SK-N-SH (cell line): ENCODE measurements around the gene CTSG. TPM values are rescaled to one million over a fixed set of nuclear protein-coding genes. Genes with fewer than 3 reads are reported as not detected.

Source experiments
- CTCF ChIA-PET: fragments of 300-600, 350-600 bp; formaldehyde crosslinking; extraction: SDS; loops from one replicate; lab custom pipeline; 2021; lab: Yijun Ruan, JAX
- POLR2A ChIA-PET: fragments of 350-600 bp; sonication (Branson Sonifier 250); formaldehyde crosslinking; extraction: SDS; loops from one replicate; lab custom pipeline; 2020; ENCODE audit warnings: antibody characterized with exemption, inconsistent platforms; lab: Yijun Ruan, JAX
- DNase-seq: peaks from one replicate; pipeline ENCODE4 v3.0.0; 2012
- H2AFZ ChIP-seq: fragments of 200-600 bp; sonication (generic); 2 replicates; pipeline ENCODE4 v1.8.1; 2016; ENCODE audit warnings: antibody characterized with exemption, mild to moderate bottlenecking, low read depth
- H3F3A ChIP-seq: fragments of 200-600 bp; sonication (generic); replicated peaks from 2 replicates; pipeline ENCODE3; 2016; ENCODE audit warnings: antibody characterized with exemption, mild to moderate bottlenecking; ENCODE audit not compliant: insufficient read depth
- H3K27ac ChIP-seq, 2 experiments: fragments of 200-500 bp in 1 of 2; fragments of 200-600 bp in 1 of 2; sonication (Bioruptor generic) in 1 of 2; sonication (generic), shearing (Covaris generic) in 1 of 2; 2 replicates each; pipeline versions ENCODE4 v1.5.1 to v1.6.1; 2014 to 2016; ENCODE audit warnings: low read depth in 2 of 2, inconsistent platforms in 1 of 2, low read length in 1 of 2, mild to moderate bottlenecking in 1 of 2, mixed read lengths in 1 of 2
- H3K27me3 ChIP-seq: fragments of 200-600 bp; sonication (generic), shearing (Covaris generic); 2 replicates; pipeline ENCODE4 v1.6.1; 2016; ENCODE audit warnings: mixed run types; ENCODE audit not compliant: insufficient read depth
- H3K36me3 ChIP-seq, 2 experiments: fragments of 200-500 bp in 1 of 2; fragments of 200-600 bp in 1 of 2; sonication (Bioruptor generic) in 1 of 2; sonication (generic) in 1 of 2; replicated peaks in 1 of 2; 2 replicates each; pipeline versions ENCODE3 to v1.5.1; 2014 to 2016; ENCODE audit warnings: low read length in 1 of 2, mild to moderate bottlenecking in 1 of 2; ENCODE audit not compliant: insufficient read depth in 2 of 2, control insufficient read depth in 1 of 2
- H3K4me1 ChIP-seq, 2 experiments: fragments of 200-500 bp in 1 of 2; fragments of 200-600 bp in 1 of 2; sonication (Bioruptor generic) in 1 of 2; sonication (generic), shearing (Covaris generic) in 1 of 2; 2 replicates each; pipeline versions ENCODE4 v1.5.1 to v1.6.1; 2014 to 2016; ENCODE audit warnings: low read depth in 1 of 2, low read length in 1 of 2, mixed run types in 1 of 2; ENCODE audit not compliant: insufficient read depth in 2 of 2, control insufficient read depth in 1 of 2
- H3K4me2 ChIP-seq: fragments of 200-600 bp; sonication (generic), shearing (Covaris generic); 2 replicates; pipeline ENCODE4 v1.6.1; 2017; ENCODE audit warnings: mixed run types
- H3K4me3 ChIP-seq, 2 experiments: fragments of 200-500 bp in 1 of 2; fragments of 200-600 bp in 1 of 2; sonication (Bioruptor generic) in 1 of 2; sonication (generic), shearing (Covaris generic) in 1 of 2; 2 replicates each; pipeline versions ENCODE4 v1.5.1 to v1.8.1; 2014 to 2016; ENCODE audit warnings: low read depth in 2 of 2, inconsistent platforms in 1 of 2, low read length in 1 of 2, mild to moderate bottlenecking in 1 of 2, mixed read lengths in 1 of 2, moderate library complexity in 1 of 2
- H3K79me2 ChIP-seq: fragments of 200-600 bp; sonication (generic); 2 replicates; pipeline ENCODE4 v1.8.1; 2017; ENCODE audit warnings: mild to moderate bottlenecking; ENCODE audit not compliant: insufficient read depth
- H3K9ac ChIP-seq: fragments of 200-600 bp; sonication (generic); 2 replicates; pipeline ENCODE4 v1.6.1; 2017; ENCODE audit warnings: mixed run types
- H3K9me2 ChIP-seq: fragments of 200-600 bp; sonication (generic); 2 replicates; pipeline ENCODE4 v1.6.1; 2017; ENCODE audit warnings: mixed run types
- H3K9me3 ChIP-seq: fragments of 200-600 bp; sonication (generic); 2 replicates; pipeline ENCODE4 v1.6.1; 2017; ENCODE audit warnings: mixed run types, mild to moderate bottlenecking, moderate library complexity
- H4K20me1 ChIP-seq: fragments of 200-600 bp; sonication (generic); 2 replicates; pipeline ENCODE4 v1.6.1; 2017; ENCODE audit warnings: mild to moderate bottlenecking, mixed run types; ENCODE audit not compliant: insufficient read depth
- EZH2phosphoT487 ChIP-seq: fragments of 200-600 bp; sonication (generic); IDR thresholded peaks from 2 replicates; pipeline ENCODE4 v1.6.1; 2017; ENCODE audit warnings: low read depth, mixed run types, mild to moderate bottlenecking, antibody characterized with exemption, moderate library complexity, borderline replicate concordance
- FOSL2 ChIP-seq: IDR thresholded peaks from 2 replicates; pipeline ENCODE4 v1.4.0; 2012; ENCODE audit warnings: low read depth, mild to moderate bottlenecking, moderate library complexity, borderline replicate concordance
- FOXM1 ChIP-seq: IDR thresholded peaks from 2 replicates; pipeline ENCODE4 v1.4.0; 2012; ENCODE audit warnings: low read depth, mild to moderate bottlenecking
- JUND ChIP-seq: IDR thresholded peaks from 2 replicates; pipeline ENCODE4 v1.4.0; 2012
- MAX ChIP-seq: IDR thresholded peaks from 2 replicates; pipeline ENCODE4 v1.4.0; 2012; ENCODE audit warnings: low read depth
- NFIC ChIP-seq: IDR thresholded peaks from 2 replicates; pipeline ENCODE4 v1.4.0; 2012; ENCODE audit warnings: borderline replicate concordance
- RAD21 ChIP-seq: IDR thresholded peaks from 2 replicates; pipeline ENCODE4 v1.6.1; 2012; ENCODE audit warnings: mild to moderate bottlenecking, low read length
- RCOR1 ChIP-seq: fragments of 150-350 bp; IDR thresholded peaks from 2 replicates; pipeline ENCODE4 v1.6.1; 2017; ENCODE audit warnings: antibody characterized with exemption, low read length
- RFX5 ChIP-seq: IDR thresholded peaks from 2 replicates; pipeline ENCODE4 v1.6.1; 2012; ENCODE audit warnings: mild to moderate bottlenecking, improper control_type of control experiment, low read length
- SIN3A ChIP-seq: IDR thresholded peaks from 2 replicates; pipeline ENCODE4 v1.6.1; 2012; ENCODE audit warnings: low read depth, mild to moderate bottlenecking, low read length, moderate library complexity, borderline replicate concordance
- SMC3 ChIP-seq: IDR thresholded peaks from 2 replicates; pipeline ENCODE4 v1.6.1; 2012; ENCODE audit warnings: low read depth, low read length, improper control_type of control experiment
- TAF1 ChIP-seq: IDR thresholded peaks from 2 replicates; pipeline ENCODE4 v1.6.1; 2012; ENCODE audit warnings: low read depth, mild to moderate bottlenecking, low read length, moderate library complexity, borderline replicate concordance
- TCF12 ChIP-seq: IDR thresholded peaks from 2 replicates; pipeline ENCODE4 v1.4.0; 2012
- TEAD4 ChIP-seq: IDR thresholded peaks from 2 replicates; pipeline ENCODE4 v1.4.0; 2012; ENCODE audit warnings: mild to moderate bottlenecking, borderline replicate concordance; ENCODE audit not compliant: insufficient read depth
- WGBS: methylation state at CpG from one replicate; pipeline ENCODE4 v1.1.6; 2017; ENCODE audit warnings: low lambda C conversion rate; 5-methylcytosine and 5-hydroxymethylcytosine counted together
- polyA plus RNA-seq, 3 experiments: library from polyadenylated mRNA; depleted of rRNA; stranded (reverse); fragments of >200 nt; gene quantifications; 2 replicates each; pipeline ENCODE4 v1.2.3, GENCODE V29; 2012
- TF ChIP-seq, protein P1 (sequence below): IDR thresholded peaks from 2 replicates; pipeline ENCODE4 v1.4.0; 2012; ENCODE audit warnings: low read depth, borderline replicate concordance
- TF ChIP-seq, protein P2 (sequence below): IDR thresholded peaks from 2 replicates; pipeline ENCODE4 v1.6.1; 2012; ENCODE audit warnings: mild to moderate bottlenecking, low read depth, low read length, moderate library complexity

The CTSG gene
- polyA plus RNA-seq, 1 of the 3 experiments (the other 2 are of a cell fraction), result not detected

GRCh38 chr14:24613747-24614146 is 37.7 kb upstream of the CTSG start (continued):
- no peak for TF ChIP-seq MAX
- TF ChIP-seq TAF1, result no peak
- no peak for TF ChIP-seq FOSL2
- TF ChIP-seq RCOR1, result no peak
- no peak for TF ChIP-seq SIN3A
- TF ChIP-seq FOXM1, result no peak
- no peak for TF ChIP-seq TEAD4
- no peak for TF ChIP-seq RAD21
- TF ChIP-seq JUND, result no peak
- TF ChIP-seq, protein P1, sequence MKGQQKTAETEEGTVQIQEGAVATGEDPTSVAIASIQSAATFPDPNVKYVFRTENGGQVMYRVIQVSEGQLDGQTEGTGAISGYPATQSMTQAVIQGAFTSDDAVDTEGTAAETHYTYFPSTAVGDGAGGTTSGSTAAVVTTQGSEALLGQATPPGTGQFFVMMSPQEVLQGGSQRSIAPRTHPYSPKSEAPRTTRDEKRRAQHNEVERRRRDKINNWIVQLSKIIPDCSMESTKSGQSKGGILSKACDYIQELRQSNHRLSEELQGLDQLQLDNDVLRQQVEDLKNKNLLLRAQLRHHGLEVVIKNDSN, result no peak
- TF ChIP-seq, protein P2, sequence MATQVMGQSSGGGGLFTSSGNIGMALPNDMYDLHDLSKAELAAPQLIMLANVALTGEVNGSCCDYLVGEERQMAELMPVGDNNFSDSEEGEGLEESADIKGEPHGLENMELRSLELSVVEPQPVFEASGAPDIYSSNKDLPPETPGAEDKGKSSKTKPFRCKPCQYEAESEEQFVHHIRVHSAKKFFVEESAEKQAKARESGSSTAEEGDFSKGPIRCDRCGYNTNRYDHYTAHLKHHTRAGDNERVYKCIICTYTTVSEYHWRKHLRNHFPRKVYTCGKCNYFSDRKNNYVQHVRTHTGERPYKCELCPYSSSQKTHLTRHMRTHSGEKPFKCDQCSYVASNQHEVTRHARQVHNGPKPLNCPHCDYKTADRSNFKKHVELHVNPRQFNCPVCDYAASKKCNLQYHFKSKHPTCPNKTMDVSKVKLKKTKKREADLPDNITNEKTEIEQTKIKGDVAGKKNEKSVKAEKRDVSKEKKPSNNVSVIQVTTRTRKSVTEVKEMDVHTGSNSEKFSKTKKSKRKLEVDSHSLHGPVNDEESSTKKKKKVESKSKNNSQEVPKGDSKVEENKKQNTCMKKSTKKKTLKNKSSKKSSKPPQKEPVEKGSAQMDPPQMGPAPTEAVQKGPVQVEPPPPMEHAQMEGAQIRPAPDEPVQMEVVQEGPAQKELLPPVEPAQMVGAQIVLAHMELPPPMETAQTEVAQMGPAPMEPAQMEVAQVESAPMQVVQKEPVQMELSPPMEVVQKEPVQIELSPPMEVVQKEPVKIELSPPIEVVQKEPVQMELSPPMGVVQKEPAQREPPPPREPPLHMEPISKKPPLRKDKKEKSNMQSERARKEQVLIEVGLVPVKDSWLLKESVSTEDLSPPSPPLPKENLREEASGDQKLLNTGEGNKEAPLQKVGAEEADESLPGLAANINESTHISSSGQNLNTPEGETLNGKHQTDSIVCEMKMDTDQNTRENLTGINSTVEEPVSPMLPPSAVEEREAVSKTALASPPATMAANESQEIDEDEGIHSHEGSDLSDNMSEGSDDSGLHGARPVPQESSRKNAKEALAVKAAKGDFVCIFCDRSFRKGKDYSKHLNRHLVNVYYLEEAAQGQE, result no peak

GRCh38 chr14:24613241-24613640 is 37.2 kb upstream of the CTSG start:
- H3K9me2 ChIP-seq, result no peaks in the 10 kb centered on the region
- H4K20me1 ChIP-seq, result no peaks in the 10 kb centered on the region
- POLR2A ChIA-PET, result no interaction called here
- no peak overlapping the region for H3K27ac ChIP-seq
- H3F3A ChIP-seq, result no peaks in the 10 kb centered on the region
- CTCF ChIA-PET, result no interaction called here
- 0% methylated on average over 1 of the region's 1 CpG for WGBS
- H2AFZ ChIP-seq, result no peak overlapping the region
- H3K4me1 ChIP-seq, result no peaks in the 10 kb centered on the region
- H3K27me3 ChIP-seq, result no peaks in the 10 kb centered on the region
- H3K9me3 ChIP-seq, result no peaks in the 10 kb centered on the region
- no peak overlapping the region for H3K9ac ChIP-seq
- DNase-seq, result no peak
- no peak overlapping the region for H3K4me3 ChIP-seq
- no peak overlapping the region for H3K4me2 ChIP-seq
- H3K79me2 ChIP-seq, result no peaks in the 10 kb centered on the region
- H3K36me3 ChIP-seq, result no peaks in the 10 kb centered on the region
- TF ChIP-seq SMC3, result no peak
- no peak for TF ChIP-seq NFIC
- TF ChIP-seq, protein P2, result no peak
- TF ChIP-seq TCF12, result no peak
- TF ChIP-seq RFX5, result no peak
- TF ChIP-seq EZH2phosphoT487, result no peak
